Hematopoietic multipotent progenitor cell treated with erythropoietin and hydrocortisone succinate and interleukin-3 and kit ligand, for 8 days (in vitro differentiated cells): Measurements from ENCODE around the gene ACOX3.
"Not testable (repeated sequence)": the region's sequence is repeated elsewhere in the genome, so short reads cannot be mapped to it uniquely, and the experiment has no call there.

ENCODE experiments used
- DNase-seq: peaks from one replicate; pipeline ENCODE4 v3.0.0-alpha.2; 2015

The ACOX3 gene

DNA sequence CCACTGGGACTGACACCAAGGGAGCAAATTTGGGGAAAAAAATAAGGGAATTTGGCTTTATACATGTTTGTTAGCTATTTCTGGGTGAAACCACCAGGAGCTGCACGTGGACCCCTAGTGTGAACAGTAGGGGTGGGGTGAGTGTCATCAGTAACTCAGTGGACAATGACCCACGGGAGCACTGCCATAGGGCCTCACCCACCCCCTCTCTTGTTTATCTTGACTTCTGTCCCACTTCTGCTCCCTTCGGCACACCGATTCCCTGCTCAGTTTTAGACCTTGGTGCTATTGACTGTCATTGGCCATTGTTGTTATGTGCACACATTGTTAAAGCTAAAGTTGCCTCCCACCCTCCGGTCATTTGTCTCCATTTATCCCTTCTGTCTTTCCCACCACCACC, 9.0 kb downstream of the ACOX3 start:
- no peak for DNase-seq

- peak; percentile 83 for DNase-seq
Observed at GRCh38 chr4:8428288-8429097, 12.0 kb downstream of the ACOX3 start.

GRCh38 chr4:8427761-8428287, 12.7 kb downstream of the ACOX3 start:
- DNase-seq: peak; percentile 34

GRCh38 chr4:8427262-8427661, 13.3 kb downstream of the ACOX3 start:
- no peak for DNase-seq

GRCh38 chr4:8422786-8423185, 17.7 kb downstream of the ACOX3 start:
- DNase-seq: no peak

GRCh38 chr4:8422327-8422726, 18.2 kb downstream of the ACOX3 start:
- no peak for DNase-seq

GRCh38 chr4:8420151-8420550, 20.4 kb downstream of the ACOX3 start:
- DNase-seq: not testable (repeated sequence)

DNA sequence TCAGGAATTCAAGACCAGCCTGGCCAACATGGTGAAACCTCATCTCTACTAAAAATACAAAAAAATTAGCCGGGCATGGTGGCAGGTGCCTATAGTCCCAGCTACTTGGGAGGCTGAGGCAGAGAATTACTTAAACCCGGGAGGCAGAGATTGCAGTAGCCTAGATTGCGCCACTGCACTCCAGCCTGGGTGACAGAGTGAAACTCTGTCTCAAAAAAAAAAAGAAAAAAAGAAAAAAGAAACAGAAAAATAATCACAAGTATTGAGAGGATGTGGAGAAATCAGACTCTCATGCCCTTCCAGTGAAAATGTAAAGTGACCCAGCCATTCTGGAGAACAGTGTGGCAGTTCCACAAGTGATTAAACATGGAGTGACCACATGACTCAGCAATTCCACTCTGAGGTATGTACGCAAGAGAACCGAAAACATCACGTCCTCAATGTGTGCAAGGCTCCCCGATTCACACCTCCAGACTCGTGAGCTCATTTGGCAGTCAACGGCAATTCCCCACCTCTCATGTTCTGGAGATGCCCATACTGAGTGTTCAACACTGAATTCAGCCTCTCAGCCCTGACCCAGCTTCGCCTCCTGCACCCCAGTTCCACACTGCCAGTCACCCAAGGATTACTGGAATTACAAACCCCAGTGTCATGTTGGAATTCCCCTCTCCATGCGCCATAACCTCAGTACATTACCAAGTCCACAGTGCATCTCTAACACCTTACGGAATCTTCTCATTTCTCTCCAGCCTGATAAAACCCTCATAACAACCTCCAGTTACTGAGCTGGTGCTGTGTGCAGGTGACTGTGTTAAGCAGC, 21.1 kb downstream of the ACOX3 start:
- DNase-seq: no peak

DNA sequence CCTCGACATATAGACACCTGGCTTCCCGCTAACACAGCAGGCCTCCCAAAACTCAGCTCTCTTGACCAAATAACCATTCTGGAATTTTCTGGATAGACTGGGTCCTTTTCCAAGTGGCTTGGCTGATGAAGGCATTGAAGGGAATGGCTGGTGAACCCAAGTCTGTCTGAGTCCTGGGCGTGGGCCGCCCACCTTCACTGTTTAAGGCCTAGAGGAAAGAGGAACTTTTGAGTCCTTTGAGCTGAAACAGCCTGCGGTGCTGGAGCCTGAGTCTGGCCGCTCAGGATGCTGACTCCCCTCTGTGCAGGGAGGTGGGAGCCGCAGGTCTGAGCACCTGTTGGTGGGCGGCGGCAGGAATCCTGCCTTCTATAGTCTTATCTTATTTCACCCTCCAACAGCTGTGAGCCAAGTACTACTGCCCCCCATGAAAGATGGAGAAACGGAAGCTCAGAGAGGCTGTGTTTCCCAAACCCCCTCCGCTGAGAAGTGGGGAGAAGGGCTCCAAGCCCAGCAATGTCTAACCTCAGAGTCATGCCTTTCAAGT, 23.4 kb downstream of the ACOX3 start:
- no peak for DNase-seq

GRCh38 chr4:8414377-8414776, 26.1 kb downstream of the ACOX3 start:
- no peak for DNase-seq

DNA sequence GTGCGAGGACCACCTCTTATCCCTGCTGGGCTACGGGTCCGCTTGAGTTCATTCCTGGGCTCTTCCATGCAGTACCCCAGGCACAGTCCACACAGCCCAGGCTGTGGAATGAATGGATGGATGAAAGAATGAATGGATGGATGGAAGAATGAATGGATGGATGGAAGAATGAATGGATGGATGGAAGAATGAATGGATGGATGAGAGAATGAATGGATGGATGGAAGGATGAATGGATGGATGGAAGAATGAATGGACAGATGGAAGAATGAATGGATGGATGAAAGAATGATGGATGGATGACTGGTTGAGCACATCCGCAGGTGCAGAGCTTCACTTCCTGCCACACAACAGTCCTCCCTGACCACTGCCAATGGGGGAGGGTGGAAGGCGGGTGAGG, 28.2 kb downstream of the ACOX3 start:
- no peak for DNase-seq

DNA sequence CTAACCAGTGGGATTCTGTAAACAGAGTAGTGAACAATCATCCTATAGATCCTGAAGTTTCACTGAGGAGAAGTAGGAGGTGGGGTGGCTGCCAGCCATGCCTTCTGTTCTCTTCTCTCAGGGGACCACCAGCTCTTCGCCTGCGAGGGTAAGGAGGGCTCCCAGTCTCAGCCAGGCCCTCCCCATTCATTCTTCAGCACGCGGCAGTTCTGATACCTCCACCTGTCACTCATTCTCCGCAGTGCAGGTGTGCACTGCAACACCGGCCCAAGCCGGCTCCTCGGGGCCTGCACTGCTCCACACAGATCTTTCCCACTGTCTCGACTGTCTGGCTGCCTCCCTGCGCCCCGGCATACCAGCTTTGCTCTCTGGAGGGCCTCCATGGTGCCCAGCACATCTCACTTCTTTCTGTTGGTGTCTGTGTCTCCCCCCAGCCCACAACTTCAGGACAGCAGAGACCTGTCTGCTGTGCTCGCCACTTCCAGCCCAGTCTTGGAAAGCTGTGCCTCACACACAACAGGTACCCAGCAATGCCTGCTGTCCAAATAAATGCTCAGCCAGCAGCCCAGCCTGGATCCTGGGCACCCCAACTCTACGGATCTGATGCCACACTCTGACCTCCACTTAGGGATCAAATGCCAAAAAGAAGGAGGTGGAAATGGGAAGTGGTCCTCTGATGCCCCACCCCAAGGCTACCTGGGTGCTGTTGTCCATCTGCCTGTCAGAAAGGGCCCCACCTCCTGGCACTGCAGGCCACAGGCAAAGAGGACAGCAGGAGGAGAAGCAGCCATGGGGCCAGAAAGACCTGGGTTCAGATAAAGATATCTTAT, 29.0 kb downstream of the ACOX3 start:
- DNase-seq: no peak

DNA sequence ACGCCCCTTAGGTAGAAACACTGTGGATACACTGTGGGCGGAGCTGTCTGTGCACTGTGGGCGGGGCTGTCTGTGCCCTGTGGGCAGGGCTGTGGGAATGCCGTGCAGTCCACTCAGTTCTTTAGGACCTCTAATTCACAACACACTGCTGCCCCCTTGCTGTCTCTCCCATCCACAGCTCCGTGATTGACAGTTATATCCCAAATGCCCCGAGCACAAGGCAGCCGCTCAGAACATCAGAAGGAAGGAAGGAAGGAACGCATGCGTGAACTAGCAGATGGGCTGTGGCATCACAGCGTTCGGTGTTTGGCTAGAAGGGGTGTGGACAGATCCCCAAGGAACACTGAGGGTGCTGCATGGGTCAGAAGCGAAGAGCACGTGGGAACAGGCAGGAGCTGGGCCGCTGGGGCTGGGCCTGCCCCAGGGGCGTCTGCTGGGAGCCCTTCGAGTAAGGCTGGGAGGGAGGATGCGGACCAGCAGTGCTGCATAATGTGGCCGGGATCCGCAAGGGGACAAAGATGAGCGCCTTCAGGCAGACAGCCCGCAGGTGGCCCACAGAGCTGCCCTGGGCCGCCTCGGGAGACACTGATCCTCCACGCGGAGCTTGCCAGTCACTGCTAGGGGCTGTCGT, 29.8 kb downstream of the ACOX3 start:
- DNase-seq: peak; percentile 64

DNA sequence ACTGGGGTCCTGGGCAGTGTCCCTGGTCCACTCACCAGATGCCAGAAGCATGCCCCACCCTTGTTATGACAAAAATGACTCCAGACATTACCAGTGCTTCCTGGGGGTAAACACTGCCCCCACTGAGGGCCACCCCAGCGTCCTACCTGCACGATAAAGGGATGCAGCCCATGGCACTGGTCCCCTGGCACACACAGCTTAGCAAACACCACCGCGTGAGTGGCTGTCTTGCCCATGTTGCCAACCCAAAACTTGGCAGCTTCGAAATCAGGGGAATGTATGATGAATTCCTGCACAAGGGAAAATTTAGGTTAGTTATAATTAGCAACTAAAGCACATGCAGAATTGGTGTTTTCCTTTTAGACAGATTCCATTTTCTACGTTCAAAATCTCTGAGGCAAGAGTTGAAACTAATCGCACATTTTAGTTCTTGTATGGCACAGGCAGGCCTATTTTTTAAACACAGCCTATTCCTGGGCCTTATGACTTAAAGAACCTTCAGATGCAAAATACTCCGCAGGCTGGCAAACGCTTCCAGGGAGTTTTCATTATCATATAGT, 30.4 kb downstream of the ACOX3 start:
- DNase-seq: no peak

- DNase-seq: peak; percentile 93
Observed at GRCh38 chr4:8409264-8410065, 31.1 kb downstream of the ACOX3 start.

DNA sequence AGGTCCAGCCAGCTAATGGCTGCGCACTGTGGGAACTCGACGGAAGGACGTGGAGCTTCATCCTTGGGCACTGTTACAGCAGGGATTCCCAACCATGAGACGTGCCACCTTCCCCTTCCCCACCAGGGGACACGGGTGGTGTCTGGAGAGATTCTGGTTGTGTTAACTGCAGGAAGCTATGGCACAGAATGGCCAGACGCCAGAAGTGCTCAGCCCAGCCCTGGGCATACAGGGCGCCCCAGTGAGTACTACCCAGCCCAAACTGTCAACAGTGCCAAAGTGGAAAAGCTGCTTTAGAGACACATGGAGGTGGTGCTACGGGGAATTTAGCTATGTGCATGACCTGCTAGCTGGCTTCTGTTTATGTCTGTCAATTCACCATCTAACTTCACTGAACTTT, 32.8 kb downstream of the ACOX3 start:
- DNase-seq: no peak

DNA sequence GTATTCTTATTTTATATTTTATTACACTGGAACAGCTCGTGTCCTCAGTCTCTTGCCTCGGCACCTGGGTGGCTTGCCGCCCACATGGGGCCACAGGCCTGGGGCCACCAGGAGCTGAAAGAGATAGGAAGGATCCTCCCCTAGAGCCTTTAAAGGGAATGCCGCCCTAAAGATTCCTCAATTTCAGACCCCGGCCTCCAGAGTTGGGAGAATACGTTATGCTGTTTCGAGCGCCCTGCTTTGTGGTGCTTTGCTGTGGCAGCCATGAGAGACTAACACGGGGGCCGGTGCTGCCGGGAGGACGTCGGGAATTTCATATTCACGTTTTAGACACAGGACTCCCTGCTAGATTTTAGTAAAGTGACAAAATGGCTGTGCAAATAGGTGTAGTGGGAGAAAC, 33.2 kb downstream of the ACOX3 start:
- DNase-seq: no peak

DNA sequence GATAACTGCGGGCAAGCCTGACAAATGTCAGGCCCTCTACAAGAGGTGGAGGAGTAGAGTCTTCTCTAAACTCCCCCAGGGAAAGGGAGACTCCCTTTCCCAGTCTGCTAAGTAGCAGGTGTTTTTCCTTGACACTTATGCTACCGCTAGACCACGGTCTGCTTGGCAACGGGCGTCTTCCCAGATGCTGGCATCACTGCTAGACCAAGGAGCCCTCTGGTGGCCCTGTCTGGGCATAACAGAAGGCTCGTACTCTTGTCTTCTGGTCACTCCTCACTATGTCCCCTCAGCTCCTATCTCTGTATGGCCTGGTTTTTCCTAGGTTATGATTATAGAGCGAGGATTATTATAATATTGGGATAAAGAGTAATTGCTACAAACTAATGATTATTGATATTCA, 33.6 kb downstream of the ACOX3 start:
- not testable (repeated sequence) for DNase-seq

DNA sequence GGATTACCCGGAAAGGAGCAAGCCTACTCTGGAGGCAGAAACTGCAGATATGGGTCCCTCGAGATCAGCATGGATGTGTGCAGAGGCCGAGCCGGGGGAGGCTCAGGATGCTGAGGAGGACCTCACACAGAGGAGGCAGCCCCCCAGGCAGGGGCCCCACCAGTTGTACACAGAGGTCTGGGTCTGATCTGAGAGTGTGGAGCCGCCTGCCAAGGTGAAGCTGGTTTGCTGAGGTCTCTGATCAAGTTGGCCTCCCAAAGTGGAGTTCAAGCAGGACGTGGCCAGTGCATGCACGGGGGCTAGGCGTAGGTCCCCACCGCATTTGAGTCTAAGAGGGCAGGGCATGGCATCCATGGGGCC, 35.0 kb downstream of the ACOX3 start:
- no peak for DNase-seq

GRCh38 chr4:8404791-8405515, 35.6 kb downstream of the ACOX3 start:
- no peak for DNase-seq
